ENCODE measurements around the gene PPP1R3C.

Gene PPP1R3C

GRCh38 chr10:91587710-91588638, 44.9 kb downstream of the PPP1R3C start:
- Histone ChIP-seq H3K27me3 (ENCODE audit: control insufficient read depth, insufficient read depth, low read length) (no peaks in the 10 kb centered on the region), H3K27ac (ENCODE audit: low read depth, low read length) (no peak overlapping the region), H3K9ac (ENCODE audit: low read length) (no peak overlapping the region), H3K4me1 (ENCODE audit: control insufficient read depth, insufficient read depth, low read length) (peaks cover 9% of the 10 kb centered on the region; the same call in 1 of the 2 replicates), H3K9me3 (ENCODE audit: control insufficient read depth, insufficient read depth, low read depth, low read length) (no peaks in the 10 kb centered on the region), H3K4me3 (ENCODE audit: low read depth, low read length) (no peak overlapping the region), H3K36me3 (ENCODE audit: control insufficient read depth, insufficient read depth, low read length) (no peaks in the 10 kb centered on the region)

- Histone ChIP-seq H3K4me3 (ENCODE audit: low read depth, low read length) (no peak overlapping the region), H3K27me3 (ENCODE audit: control insufficient read depth, insufficient read depth, low read length) (no peaks in the 10 kb centered on the region), H3K4me1 (ENCODE audit: control insufficient read depth, insufficient read depth, low read length) (no peaks in the 10 kb centered on the region), H3K9ac (ENCODE audit: low read length) (no peak overlapping the region), H3K36me3 (ENCODE audit: control insufficient read depth, insufficient read depth, low read length) (no peaks in the 10 kb centered on the region), H3K9me3 (ENCODE audit: control insufficient read depth, insufficient read depth, low read depth, low read length) (peaks cover 6% of the 10 kb centered on the region; the same call in 1 of the 2 replicates), H3K27ac (ENCODE audit: low read depth, low read length) (no peak overlapping the region)
These were observed 50.7 kb downstream of the PPP1R3C start for GRCh38 chr10:91582153-91582554.

- Histone ChIP-seq H3K4me1 (ENCODE audit: control insufficient read depth, insufficient read depth, low read length) (no peaks in the 10 kb centered on the region), H3K9ac (ENCODE audit: low read length) (no peak overlapping the region), H3K4me3 (ENCODE audit: low read depth, low read length) (no peak overlapping the region), H3K27me3 (ENCODE audit: control insufficient read depth, insufficient read depth, low read length) (no peaks in the 10 kb centered on the region), H3K27ac (ENCODE audit: low read depth, low read length) (no peak overlapping the region), H3K9me3 (ENCODE audit: control insufficient read depth, insufficient read depth, low read depth, low read length) (peaks cover 6% of the 10 kb centered on the region; the same call in 1 of the 2 replicates), H3K36me3 (ENCODE audit: control insufficient read depth, insufficient read depth, low read length) (no peaks in the 10 kb centered on the region)
These were observed 53.4 kb downstream of the PPP1R3C start for GRCh38 chr10:91579329-91579985.

Measured in HUES6 (cell line).